ENCODE results near the gene DNAH14. TPM values are rescaled to one million over a fixed set of nuclear protein-coding genes. Genes with fewer than 3 reads are reported as not detected.
"Not testable (repeated sequence)": the region's sequence is repeated elsewhere in the genome, so short reads cannot be mapped to it uniquely, and the experiment has no call there.

DNAH14 gene
- total RNA-seq, 4 donors from 2014 or later: 3.5 to 7.0 (median 5.6) TPM

DNA sequence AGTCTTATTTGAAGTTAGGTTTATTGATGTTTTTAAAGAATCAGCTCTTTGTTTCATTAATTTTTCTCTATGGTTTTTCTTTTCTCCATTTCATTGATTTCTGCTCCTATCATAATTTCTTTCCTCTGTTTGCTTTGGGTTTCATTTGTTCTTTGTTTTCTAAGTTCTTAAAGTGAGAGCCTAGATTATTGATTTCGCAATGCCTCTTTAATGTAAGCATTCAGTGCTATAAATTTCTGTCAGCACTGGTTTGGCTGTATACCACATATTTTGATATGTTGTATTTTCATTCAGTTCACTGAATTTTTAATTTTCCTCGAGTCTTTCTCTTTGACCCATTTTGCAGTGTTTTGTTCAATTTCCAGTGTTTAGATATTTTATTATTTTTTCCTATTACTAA, 68.7 kb downstream of the DNAH14 start:
- TF ChIP-seq, protein P1, sequence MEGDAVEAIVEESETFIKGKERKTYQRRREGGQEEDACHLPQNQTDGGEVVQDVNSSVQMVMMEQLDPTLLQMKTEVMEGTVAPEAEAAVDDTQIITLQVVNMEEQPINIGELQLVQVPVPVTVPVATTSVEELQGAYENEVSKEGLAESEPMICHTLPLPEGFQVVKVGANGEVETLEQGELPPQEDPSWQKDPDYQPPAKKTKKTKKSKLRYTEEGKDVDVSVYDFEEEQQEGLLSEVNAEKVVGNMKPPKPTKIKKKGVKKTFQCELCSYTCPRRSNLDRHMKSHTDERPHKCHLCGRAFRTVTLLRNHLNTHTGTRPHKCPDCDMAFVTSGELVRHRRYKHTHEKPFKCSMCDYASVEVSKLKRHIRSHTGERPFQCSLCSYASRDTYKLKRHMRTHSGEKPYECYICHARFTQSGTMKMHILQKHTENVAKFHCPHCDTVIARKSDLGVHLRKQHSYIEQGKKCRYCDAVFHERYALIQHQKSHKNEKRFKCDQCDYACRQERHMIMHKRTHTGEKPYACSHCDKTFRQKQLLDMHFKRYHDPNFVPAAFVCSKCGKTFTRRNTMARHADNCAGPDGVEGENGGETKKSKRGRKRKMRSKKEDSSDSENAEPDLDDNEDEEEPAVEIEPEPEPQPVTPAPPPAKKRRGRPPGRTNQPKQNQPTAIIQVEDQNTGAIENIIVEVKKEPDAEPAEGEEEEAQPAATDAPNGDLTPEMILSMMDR (IDR thresholded peaks at IDR 0.05): no peak
- DNase-seq (ENCODE audit: low spot score) (no peak), ATAC-seq (ENCODE audit: low FRiP score) (no peak)

DNA sequence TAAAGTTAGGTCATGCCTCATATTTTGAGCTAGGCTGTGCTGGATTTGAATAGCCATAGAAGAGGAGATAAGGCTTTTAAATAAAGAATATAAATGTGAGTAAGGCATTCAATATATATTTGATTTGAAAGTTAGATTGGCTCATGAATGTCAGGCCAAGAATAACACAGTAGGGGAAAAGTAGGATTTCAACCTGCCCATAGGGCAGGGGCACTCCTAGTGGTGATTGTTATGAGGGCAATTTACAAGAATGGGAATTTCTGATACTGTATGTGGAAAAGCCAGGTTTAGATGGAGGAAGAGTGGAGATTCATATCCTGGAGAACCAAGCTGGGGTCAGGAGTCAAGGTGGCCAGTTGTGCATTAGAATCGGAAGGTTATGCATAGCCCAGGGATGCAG, 74.9 kb downstream of the DNAH14 start:
- no peak for ATAC-seq (ENCODE audit: low FRiP score)
- no peak for DNase-seq (ENCODE audit: low spot score)
- TF ChIP-seq, protein P1 (IDR thresholded peaks at IDR 0.05): no peak

DNA sequence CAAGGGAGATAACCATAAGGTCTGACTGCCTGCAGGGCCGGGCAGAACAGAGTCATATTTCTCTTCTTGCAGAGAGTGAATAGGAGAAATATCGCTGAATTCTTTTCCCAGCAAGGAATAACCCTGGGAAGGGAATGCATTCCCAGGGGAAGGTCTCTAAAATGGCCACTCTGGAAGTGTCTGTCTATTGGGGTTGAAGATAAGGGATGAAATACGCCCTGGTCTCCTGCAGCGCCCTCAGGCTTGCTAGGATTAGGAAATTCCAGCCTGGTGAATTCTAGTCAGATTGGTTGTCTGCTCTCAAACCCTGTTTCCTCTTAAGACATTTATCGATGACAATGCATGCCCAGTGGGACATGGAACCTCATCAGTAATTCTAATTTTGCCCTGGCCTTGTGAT, 76.9 kb downstream of the DNAH14 start:
- ATAC-seq (ENCODE audit: low FRiP score); DNase-seq (ENCODE audit: low spot score): not testable (repeated sequence)

DNA sequence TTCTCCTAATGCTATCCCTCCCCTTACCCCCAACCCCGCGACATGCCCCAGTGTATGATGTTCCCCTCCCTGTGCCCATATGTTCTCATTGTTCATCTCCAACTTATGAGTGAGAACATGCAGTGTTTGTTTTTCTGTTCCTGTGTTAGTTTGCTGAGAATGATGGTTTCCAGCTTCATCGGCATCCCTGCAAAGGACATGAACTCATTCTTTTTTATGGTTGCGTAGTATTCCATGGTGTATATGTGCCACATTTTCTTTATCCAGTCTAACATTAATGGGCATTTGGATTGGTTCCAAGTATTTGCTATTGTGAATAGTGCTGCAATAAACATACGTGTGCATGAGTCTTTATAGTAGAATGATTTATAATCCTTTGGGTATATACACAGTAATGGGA, 78.6 kb downstream of the DNAH14 start:
- ATAC-seq (ENCODE audit: low FRiP score); DNase-seq (ENCODE audit: low spot score): not testable (repeated sequence)

DNA sequence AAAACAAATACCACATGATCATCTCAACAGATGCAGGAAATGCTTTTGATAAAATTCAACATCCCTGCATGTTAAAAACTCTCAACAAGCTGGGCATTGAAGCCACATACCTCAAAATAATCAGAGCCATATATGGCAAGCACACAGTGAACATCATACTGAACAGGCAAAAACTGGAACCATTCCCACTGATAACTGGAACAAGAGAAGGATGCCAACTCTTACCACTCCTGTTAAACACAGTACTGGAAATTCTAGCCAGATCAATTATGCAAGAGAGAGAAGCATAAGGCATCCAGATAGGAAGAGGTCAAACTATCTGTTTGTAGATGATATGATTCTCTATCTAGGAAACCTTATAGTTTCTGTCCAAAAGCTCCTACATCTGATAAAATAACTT, 91.6 kb downstream of the DNAH14 start:
- TF ChIP-seq, protein P1 (IDR thresholded peaks at IDR 0.05): no peak
- DNase-seq (ENCODE audit: low spot score) (no peak), ATAC-seq (ENCODE audit: low FRiP score) (no peak)

DNA sequence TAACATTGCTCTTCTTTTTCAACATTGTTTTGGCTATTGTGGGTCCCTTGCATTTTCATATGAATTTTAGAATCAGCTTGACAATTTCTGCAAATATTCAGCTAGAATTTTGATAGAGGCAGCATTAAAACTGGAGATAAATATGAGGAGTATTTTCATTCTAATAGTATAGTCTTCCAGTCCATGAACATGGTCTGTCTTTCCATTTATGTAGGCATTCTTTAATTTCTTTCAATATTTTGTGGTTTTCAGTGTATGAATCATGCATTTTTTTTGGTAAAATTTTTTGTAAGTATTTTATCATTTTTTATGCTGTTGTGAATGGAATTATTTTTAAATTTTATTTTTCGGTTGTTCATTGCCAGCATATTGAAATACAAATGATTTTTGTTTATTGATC, 97.2 kb downstream of the DNAH14 start:
- TF ChIP-seq, protein P1 (IDR thresholded peaks at IDR 0.05): no peak
- ATAC-seq (ENCODE audit: low FRiP score): no peak

DNA sequence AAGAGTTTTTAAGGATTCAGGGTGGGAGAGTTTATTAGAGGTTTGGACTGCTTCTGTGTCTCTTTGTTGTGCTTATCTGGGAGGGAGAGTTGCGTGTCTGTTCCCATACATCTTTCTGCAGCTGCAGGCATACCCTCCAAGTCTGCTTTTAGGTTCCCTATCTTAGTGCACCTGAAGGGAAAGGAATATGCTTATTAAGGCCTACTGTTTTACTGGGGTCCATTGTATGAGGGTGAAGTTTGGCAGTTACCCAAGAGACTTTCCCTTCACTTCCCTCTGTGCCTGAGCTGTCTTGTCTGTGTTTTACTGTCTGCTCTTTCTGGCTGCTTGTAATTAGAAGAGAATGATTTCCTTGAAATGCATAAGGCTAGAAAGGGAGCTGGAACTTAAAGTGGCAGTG, 107.0 kb downstream of the DNAH14 start:
- not testable (repeated sequence) for ATAC-seq (ENCODE audit: low FRiP score); DNase-seq (ENCODE audit: low spot score)

More for the DNA sequence above, 97.2 kb downstream of the DNAH14 start:
- no peak for DNase-seq (ENCODE audit: low spot score)

DNA sequence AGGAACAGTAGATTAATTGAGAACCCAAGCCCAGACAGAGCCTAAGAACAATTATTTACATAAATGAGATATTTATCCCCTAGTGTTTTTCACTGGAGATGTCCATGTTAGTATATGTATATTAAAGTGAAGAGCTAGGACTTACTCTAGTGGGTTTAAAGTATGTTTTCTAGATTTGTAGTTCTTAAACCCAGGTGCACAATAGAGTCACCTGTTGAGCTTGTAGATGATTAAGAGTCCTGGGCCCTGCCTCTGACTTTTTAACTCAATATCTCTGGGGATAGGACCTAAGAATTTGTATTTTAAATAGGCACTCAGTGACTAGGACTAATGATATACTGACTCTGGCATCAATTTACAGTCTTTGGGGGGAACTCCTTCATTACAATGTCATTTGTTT, 112.8 kb downstream of the DNAH14 start:
- ATAC-seq (ENCODE audit: low FRiP score): no peak
- TF ChIP-seq, protein P1 (IDR thresholded peaks at IDR 0.05): no peak
- no peak for DNase-seq (ENCODE audit: low spot score)

DNA sequence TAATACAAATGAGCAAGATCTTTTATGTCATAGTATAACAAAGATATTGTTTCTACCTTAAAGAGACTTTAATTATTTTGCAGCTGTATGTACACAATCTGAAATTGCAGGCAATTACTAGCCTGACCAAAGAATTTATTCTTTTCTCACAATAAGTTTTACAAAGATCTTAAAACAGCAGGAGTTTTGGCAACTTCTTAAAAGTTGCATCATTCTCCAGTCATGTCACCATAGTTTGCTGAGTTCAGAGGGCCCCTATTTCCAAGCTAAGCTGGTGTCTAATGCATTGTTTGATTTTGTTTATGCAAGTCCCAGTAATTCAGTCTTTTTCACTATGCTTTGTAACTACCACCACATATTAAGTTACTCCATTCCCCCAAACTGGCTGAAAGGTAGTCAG, 114.8 kb downstream of the DNAH14 start:
- DNase-seq (ENCODE audit: low spot score) (no peak), ATAC-seq (ENCODE audit: low FRiP score) (no peak)
- TF ChIP-seq, protein P1 (IDR thresholded peaks at IDR 0.05): no peak
